ENCODE measurements around the gene LRCH3.

DNA sequence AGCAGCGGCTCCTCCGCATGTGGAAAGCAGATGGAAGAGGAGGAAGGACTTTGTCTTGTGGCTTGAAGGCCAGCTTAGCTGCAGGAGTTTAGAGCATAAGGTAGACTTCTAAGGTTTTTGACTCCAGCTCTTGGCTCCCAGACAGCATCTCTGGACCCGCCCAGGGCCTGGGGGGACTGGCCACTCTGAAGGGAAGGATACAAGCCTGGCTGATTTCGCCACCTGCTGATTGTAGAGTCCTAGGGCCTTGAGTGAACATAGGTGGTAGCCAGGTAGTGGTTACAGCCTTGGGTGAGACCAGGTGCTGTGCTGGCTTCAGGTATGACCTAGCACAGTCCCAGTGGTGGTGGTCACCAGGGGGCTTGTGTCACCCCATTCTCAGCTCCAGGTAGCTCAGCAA is 110.6 kb downstream of the LRCH3 start:
- TF ChIP-seq, protein P1, sequence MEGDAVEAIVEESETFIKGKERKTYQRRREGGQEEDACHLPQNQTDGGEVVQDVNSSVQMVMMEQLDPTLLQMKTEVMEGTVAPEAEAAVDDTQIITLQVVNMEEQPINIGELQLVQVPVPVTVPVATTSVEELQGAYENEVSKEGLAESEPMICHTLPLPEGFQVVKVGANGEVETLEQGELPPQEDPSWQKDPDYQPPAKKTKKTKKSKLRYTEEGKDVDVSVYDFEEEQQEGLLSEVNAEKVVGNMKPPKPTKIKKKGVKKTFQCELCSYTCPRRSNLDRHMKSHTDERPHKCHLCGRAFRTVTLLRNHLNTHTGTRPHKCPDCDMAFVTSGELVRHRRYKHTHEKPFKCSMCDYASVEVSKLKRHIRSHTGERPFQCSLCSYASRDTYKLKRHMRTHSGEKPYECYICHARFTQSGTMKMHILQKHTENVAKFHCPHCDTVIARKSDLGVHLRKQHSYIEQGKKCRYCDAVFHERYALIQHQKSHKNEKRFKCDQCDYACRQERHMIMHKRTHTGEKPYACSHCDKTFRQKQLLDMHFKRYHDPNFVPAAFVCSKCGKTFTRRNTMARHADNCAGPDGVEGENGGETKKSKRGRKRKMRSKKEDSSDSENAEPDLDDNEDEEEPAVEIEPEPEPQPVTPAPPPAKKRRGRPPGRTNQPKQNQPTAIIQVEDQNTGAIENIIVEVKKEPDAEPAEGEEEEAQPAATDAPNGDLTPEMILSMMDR (IDR thresholded peaks at IDR 0.05; ENCODE audit: low read depth, low read length) = no peak
- TF ChIP-seq POLR2A (IDR thresholded peaks at IDR 0.05; ENCODE audit: extremely low read depth, insufficient read length) = no peak
